NB4 (cell line): ENCODE results near the gene RAB20.

Experiments used
- DNase-seq: peaks from one replicate; pipeline ENCODE4 v3.0.0; 2010; ENCODE audit warnings: low read depth
- H3K4me3 ChIP-seq: one replicate; pipeline ENCODE4 v1.5.1; 2011; ENCODE audit warnings: mild to moderate bottlenecking, low read depth, low read length, moderate library complexity
- CTCF ChIP-seq: IDR thresholded peaks from one replicate; pipeline ENCODE4 v1.5.1; 2012; ENCODE audit warnings: low read depth, low read length
- MAX ChIP-seq: IDR thresholded peaks from 2 replicates; pipeline ENCODE4 v1.6.1; 2011; ENCODE audit warnings: low read depth, low read length
- MYC ChIP-seq: IDR thresholded peaks from 2 replicates; pipeline ENCODE4 v1.6.1; 2011; ENCODE audit warnings: low read depth, low read length
- POLR2A ChIP-seq: IDR thresholded peaks from 2 replicates; pipeline ENCODE4 v1.6.1; 2011; ENCODE audit warnings: mild to moderate bottlenecking; ENCODE audit not compliant: insufficient read length; ENCODE audit errors: extremely low read depth

The RAB20 gene

GRCh38 chr13:110546926-110547325 is 14.6 kb downstream of the RAB20 start:
- H3K4me3 ChIP-seq, result no peak overlapping the region
- TF ChIP-seq CTCF (no peak), MAX (no peak), POLR2A (no peak), MYC (no peak)
- no peak for DNase-seq

GRCh38 chr13:110546378-110546777 is 15.1 kb downstream of the RAB20 start:
- TF ChIP-seq CTCF, result no peak
- no peak for TF ChIP-seq MYC
- no peak for TF ChIP-seq POLR2A
- TF ChIP-seq MAX, result no peak
- no peak for DNase-seq
- H3K4me3 ChIP-seq, result no peak overlapping the region

- no peak for TF ChIP-seq MAX
- TF ChIP-seq CTCF, result no peak
- no peak for TF ChIP-seq MYC
- no peak for TF ChIP-seq POLR2A
- no peak overlapping the region for H3K4me3 ChIP-seq
- DNase-seq, result no peak
Observed at GRCh38 chr13:110542169-110542796, 19.2 kb downstream of the RAB20 start.

- TF ChIP-seq CTCF (no peak), POLR2A (no peak), MAX (no peak), MYC (no peak)
Observed at GRCh38 chr13:110541526-110541920, 20.0 kb downstream of the RAB20 start.

GRCh38 chr13:110540871-110541525 is 20.5 kb downstream of the RAB20 start:
- no peak for DNase-seq
- TF ChIP-seq CTCF (no peak), MAX (no peak), MYC (no peak)
- no peak overlapping the region for H3K4me3 ChIP-seq

More at GRCh38 chr13:110541526-110541920, 20.0 kb downstream of the RAB20 start:
- no peak overlapping the region for H3K4me3 ChIP-seq
- no peak for DNase-seq
